Activated naive CD4-positive, alpha-beta T cell treated with anti-CD3 and anti-CD28 coated beads, Interleukin-2, amount 10 ng/mL, durations not matched to agents 7 days and 5 days (primary cell): Measurements from ENCODE around the gene PDE3B.
"Not testable (repeated sequence)": the region's sequence is repeated elsewhere in the genome, so short reads cannot be mapped to it uniquely, and the experiment has no call there.

Experiments
- CTCF ChIA-PET: fragments of 350-600 bp; sonication (Branson Sonifier 250); formaldehyde crosslinking; loops from one replicate; lab custom pipeline; 2021; ENCODE audit warnings: antibody characterized with exemption; lab: Charles Lee
- DNase-seq: peaks from one replicate; pipeline ENCODE4 v3.0.0-alpha.2; 2020
- H3K27ac Mint-ChIP-seq: one replicate; pipeline ENCODE4 v1.8.0; 2021; ENCODE audit warnings: mild to moderate bottlenecking, moderate library complexity, mixed read lengths
- H3K27me3 Mint-ChIP-seq: one replicate; pipeline ENCODE4 v1.8.0; 2021; ENCODE audit warnings: mild to moderate bottlenecking, mixed read lengths
- H3K36me3 Mint-ChIP-seq: one replicate; pipeline ENCODE4 v1.8.0; 2021; ENCODE audit warnings: mixed read lengths
- H3K4me1 Mint-ChIP-seq: one replicate; pipeline ENCODE4 v1.8.0; 2021; ENCODE audit warnings: mixed read lengths
- H3K4me3 Mint-ChIP-seq: one replicate; pipeline ENCODE4 v1.8.0; 2021; ENCODE audit warnings: mild to moderate bottlenecking, moderate library complexity, mixed read lengths
- H3K9me3 Mint-ChIP-seq: one replicate; pipeline ENCODE4 v1.8.0; 2021; ENCODE audit warnings: mixed read lengths

Gene PDE3B

DNA sequence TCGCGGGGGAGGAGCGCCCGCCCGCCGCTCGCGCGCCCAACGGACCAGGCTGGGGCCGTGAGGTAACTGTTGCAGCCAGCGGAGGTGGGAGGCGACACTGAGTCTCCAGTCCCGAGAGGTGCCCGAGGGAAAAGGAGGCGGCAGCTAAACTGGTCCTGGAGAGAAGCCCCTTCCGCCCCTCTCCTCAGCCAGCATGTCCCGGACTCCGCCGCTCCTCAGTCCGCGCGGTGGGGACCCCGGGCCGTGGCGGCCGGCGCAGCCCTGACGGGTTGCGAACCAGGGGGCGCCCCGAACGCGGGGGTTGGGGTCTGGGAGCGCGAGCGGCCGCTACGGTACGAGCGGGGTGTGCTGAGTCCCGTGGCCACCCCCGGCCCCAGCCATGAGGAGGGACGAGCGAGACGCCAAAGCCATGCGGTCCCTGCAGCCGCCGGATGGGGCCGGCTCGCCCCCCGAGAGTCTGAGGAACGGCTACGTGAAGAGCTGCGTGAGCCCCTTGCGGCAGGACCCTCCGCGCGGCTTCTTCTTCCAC is at the start of gene PDE3B:
Gene PDE3B, plus strand, starts transcription at position 108 of the 529 bp plus-strand sequence. Its CDS starts 272 bp downstream, at position 380.
- peak within 1 kb of the TSS; percentile 76 for H3K4me3 Mint-ChIP-seq
- DNase-seq: peak; percentile 88
- H3K27ac Mint-ChIP-seq: peak within 1 kb of the TSS; percentile 89
- peaks cover 45% of the 10 kb centered on the region for H3K4me1 Mint-ChIP-seq
- no peaks in the 10 kb centered on the region for H3K9me3 Mint-ChIP-seq
- CTCF ChIA-PET: interaction anchor here (0.7 to 3.6 kb wide), 7 partner anchors 20 to 264 kb away, joined by 3 to 23 read pairs (median 11); partner anchors contain the start of gene PSMA1
- H3K27me3 Mint-ChIP-seq: no peaks in the 10 kb centered on the region
- peaks cover 57% of the 10 kb centered on the region for H3K36me3 Mint-ChIP-seq

DNA sequence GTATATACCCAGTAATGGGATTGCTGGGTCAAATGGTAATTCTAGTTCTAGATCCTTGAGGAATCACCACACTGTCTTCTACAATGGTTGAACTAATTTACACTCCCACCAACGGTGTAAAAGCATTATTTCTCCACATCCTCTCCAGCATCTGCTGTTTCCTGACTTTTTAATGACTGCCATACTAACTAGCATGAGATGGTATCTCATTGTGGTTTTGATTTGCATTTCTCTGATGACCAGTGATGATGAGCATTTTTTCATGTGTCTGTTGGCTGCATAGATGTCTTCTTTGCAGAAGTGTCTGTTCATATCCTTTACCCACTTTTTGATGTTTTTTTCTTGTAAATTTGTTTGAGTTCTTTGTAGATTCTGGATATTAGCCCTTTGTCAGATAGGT is 48.3 kb upstream of the PDE3B start:
- H3K27me3 Mint-ChIP-seq, H3K4me3 Mint-ChIP-seq, DNase-seq, H3K27ac Mint-ChIP-seq, CTCF ChIA-PET: not testable (repeated sequence)
- Mint-ChIP-seq H3K9me3 (peaks cover 59% of the 10 kb centered on the region), H3K36me3 (peaks cover 84% of the 10 kb centered on the region), H3K4me1 (peaks cover 20% of the 10 kb centered on the region)

DNA sequence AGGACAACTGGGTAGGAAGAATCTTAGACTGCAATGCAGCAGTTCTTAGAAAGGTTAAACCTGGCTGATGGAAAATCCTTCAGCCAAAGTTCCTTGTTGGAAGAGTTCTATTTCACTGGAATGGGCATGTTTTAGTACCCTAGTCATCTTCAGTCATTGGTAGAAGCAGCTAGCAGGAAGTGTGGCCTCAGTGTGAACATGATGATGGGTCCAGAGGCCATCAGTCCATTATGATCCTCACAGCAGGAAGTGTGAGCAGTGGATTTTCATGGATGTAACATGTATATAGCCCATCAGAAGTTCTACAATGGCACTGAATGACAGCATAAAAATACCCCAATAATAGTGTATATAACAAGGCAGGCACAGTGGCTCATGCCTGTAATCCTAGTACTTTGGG is 35.9 kb upstream of the PDE3B start:
- Mint-ChIP-seq H3K27me3 (no peaks in the 10 kb centered on the region), H3K36me3 (peaks cover 74% of the 10 kb centered on the region), H3K4me3 (no peak overlapping the region), H3K27ac (no peak overlapping the region), H3K9me3 (peaks cover 11% of the 10 kb centered on the region), H3K4me1 (peaks cover 14% of the 10 kb centered on the region)
- CTCF ChIA-PET: no interaction called here
- DNase-seq: no peak

DNA sequence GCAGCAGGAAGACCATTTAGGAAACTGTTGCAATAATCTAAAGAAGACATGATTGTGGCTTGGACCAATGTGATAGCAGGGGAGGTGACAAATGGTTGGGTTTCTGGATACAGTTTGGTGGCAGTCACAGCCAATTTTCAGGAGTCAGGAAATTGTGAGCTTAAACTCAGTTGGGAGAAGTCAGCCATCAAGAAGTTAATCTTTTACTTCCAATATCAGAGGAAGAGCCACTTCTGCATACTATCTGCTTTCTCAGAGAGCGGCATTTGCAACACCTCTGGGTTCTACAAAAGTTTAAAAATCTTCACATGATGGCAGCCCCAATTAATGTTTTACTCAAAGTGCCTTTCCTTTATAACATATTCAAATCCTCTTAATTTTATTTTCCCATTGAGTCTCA is 33.7 kb upstream of the PDE3B start:
- Mint-ChIP-seq H3K9me3 (peaks cover 11% of the 10 kb centered on the region), H3K27me3 (no peaks in the 10 kb centered on the region), H3K27ac (peak overlapping the region; percentile 2), H3K4me3 (no peak overlapping the region), H3K36me3 (peaks cover 70% of the 10 kb centered on the region), H3K4me1 (peaks cover 20% of the 10 kb centered on the region)
- CTCF ChIA-PET: no interaction called here
- no peak for DNase-seq

DNA sequence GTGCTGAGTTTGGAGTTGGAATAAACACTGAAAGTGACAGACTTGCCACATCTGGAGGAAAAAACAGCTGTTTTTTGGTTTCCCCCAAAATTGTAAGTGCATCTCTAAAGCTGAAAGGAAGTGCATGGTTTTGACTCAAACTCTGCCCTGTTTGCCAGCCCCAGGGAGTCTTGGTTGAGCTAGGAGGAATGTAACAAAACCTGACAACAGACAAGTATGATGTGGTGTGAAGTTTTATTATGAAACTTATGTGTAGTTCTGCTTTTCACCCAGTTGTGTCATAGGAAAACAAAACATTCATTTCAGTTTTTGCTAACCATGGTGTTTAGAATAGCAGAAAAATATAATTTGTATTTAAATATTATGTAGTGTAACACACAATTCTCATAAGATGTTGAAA is 31.7 kb upstream of the PDE3B start:
- Mint-ChIP-seq H3K27ac (peak overlapping the region; percentile 40), H3K36me3 (peaks cover 67% of the 10 kb centered on the region), H3K27me3 (no peaks in the 10 kb centered on the region), H3K4me3 (no peak overlapping the region), H3K9me3 (peaks cover 4% of the 10 kb centered on the region), H3K4me1 (peaks cover 23% of the 10 kb centered on the region)
- CTCF ChIA-PET: interaction anchor here (1.3 kb wide), 1 partner anchor 11 kb away, joined by 3 read pairs; no protein-coding TSS in a partner anchor
- no peak for DNase-seq

DNA sequence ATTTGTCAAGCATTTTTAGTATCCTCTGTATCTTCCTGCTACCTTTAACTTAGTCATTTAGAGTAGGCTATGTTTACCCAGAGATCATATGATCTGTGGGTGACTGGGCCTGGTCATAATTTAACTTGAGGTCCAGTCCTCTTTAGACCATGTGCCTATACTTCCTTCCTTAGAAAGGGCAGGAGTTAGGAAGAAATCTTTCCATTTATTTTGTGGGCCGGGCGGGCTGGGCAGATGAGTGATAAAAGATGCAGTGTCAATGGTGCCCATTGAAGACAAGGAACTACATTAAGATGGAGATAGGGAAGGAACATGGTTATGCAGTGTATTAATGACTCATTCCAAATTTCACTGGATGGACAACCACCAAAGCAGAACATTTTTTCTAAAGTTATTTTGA is 30.9 kb upstream of the PDE3B start:
- H3K27me3 Mint-ChIP-seq: no peaks in the 10 kb centered on the region
- no peak overlapping the region for H3K27ac Mint-ChIP-seq
- no peak overlapping the region for H3K4me3 Mint-ChIP-seq
- CTCF ChIA-PET: no interaction called here
- peaks cover 1% of the 10 kb centered on the region for H3K9me3 Mint-ChIP-seq
- DNase-seq: no peak
- H3K36me3 Mint-ChIP-seq: peaks cover 65% of the 10 kb centered on the region
- H3K4me1 Mint-ChIP-seq: peaks cover 25% of the 10 kb centered on the region

DNA sequence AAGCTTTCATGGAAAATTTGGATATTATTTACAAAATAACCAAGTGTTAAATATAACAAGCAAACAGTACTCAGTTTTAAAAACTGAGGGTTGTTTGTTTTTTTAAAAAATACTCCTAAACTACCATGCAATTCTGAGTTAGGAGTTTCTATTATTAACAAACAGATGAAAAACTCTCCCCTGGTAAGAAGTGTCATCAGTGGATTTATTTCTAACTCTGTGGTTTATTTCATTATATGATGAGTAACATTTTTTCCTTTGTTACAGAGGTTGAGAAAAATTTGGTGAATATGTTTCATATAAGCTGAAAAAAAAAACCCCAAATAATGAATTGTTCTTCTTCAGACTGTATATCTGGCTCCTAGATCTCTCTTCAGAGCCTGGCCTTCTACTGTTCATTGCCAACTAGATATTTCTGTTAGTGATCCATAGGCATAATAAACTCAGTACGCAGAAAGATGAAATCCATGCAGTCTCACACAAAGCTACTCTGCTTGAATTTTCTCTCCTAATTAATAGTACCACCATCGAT is 29.4 kb upstream of the PDE3B start:
- H3K27ac Mint-ChIP-seq: no peak overlapping the region
- peaks cover 68% of the 10 kb centered on the region for H3K36me3 Mint-ChIP-seq

DNA sequence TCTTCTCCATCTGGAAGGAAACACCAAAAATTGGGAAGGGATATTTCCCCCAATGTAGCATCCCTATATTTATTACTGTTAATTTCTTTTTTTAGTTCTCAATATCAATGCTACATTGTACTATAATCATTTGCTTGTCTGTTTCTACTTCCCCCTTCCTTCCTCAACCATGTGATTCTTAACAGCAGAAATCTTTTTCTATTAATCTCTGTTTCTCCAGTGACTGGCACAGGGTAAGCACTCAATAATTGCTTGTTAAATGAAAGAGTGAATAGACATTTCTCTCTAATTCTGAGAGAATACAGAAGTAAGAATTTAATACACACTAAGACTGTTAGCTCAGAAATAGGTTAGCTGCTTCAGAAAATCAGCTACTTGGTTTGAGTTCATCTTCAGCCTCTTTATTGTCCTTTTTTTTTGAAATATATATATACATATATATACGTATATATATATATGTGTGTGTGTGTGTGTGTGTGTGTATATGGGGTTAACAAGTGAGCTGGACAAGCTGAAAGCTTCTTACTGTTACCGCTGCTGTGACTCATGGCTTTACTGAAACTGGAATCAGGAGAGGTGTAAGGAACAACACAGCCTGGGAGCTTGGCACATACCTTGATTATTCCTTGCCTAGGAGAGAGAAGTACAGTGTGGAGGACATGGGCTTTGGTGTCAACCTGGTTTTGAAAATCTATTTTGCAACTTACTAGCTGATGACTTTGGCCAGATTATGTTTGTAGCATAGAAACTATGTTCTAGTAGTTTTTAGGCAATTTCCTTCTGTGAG is 26.2 kb upstream of the PDE3B start:
- Mint-ChIP-seq H3K9me3 (no peaks in the 10 kb centered on the region), H3K27me3 (no peaks in the 10 kb centered on the region), H3K27ac (no peak overlapping the region), H3K4me1 (peaks cover 16% of the 10 kb centered on the region), H3K36me3 (peaks cover 55% of the 10 kb centered on the region), H3K4me3 (no peak overlapping the region)
- no peak for DNase-seq
- CTCF ChIA-PET: no interaction called here

More for the DNA sequence above, 29.4 kb upstream of the PDE3B start:
- Mint-ChIP-seq H3K9me3 (no peaks in the 10 kb centered on the region), H3K27me3 (no peaks in the 10 kb centered on the region), H3K4me3 (no peak overlapping the region), H3K4me1 (peaks cover 25% of the 10 kb centered on the region)
- no peak for DNase-seq
- CTCF ChIA-PET: no interaction called here

DNA sequence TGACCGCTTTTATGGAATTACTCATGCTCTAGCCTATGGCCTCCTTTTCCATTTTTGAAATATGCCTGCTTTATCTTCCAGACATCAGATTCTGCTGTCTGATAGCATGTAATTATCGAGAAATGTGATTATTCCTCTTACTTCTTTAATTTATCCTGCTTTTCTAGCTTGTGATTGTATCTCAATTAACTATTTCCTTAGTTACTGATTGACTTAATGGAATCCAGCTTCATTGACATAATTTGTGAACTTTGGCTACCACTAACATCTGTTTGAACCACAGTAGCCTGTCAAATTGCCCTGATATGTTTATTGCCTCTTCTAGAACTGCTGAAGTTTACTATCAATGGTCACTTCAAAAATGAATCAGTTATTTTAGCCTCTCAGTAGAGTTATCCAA is 25.5 kb upstream of the PDE3B start:
- CTCF ChIA-PET: no interaction called here
- H3K4me1 Mint-ChIP-seq: peaks cover 19% of the 10 kb centered on the region
- H3K27ac Mint-ChIP-seq: no peak overlapping the region
- H3K9me3 Mint-ChIP-seq: no peaks in the 10 kb centered on the region
- H3K27me3 Mint-ChIP-seq: no peaks in the 10 kb centered on the region
- H3K36me3 Mint-ChIP-seq: peaks cover 58% of the 10 kb centered on the region
- no peak overlapping the region for H3K4me3 Mint-ChIP-seq
- no peak for DNase-seq

DNA sequence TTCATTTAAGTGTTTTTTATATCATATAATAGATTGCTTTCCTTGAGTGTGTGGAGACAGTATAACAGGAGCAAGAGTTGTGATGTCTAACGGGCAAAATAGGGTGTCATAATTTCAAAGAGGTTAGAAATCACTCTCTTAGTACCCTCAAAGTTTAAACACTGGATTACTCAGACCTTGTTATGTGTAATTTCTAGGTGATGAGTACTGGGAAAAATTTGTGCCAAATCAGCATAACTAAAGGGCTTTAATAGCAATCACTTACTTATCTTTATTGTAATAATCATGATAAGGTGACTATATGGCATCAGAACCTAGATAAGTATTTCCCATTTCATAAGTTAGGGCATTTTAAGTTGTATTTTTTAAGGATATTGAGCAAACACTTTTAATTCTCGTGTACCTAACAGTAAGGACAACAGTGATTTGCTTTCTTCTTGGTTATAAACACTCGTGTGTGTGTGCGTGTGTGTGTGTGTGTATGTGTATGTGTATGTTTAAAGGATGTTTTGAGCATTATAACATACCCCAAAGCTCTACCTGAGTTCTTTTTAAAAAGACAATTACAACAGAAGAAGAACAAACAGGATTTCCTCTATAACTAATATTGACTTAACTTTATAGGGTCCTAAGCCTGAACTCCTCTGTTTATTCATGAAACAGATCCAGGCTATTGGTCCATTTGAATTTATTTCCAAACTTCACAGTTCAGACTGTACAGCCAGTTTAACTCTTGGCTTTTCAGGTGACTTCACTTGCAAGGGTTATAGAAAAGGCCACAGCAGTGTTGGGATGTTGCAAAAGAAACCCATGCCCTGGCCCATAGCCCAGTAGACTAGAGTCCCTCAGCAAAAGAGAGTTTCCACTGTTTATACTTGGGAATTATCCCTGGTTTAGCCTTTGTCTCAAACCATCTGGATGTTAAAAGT is 23.7 kb upstream of the PDE3B start:
- Mint-ChIP-seq H3K27ac (no peak overlapping the region), H3K4me3 (no peak overlapping the region), H3K36me3 (peaks cover 68% of the 10 kb centered on the region), H3K27me3 (no peaks in the 10 kb centered on the region), H3K9me3 (peaks cover 5% of the 10 kb centered on the region), H3K4me1 (peaks cover 26% of the 10 kb centered on the region)
- CTCF ChIA-PET: no interaction called here
- no peak for DNase-seq

DNA sequence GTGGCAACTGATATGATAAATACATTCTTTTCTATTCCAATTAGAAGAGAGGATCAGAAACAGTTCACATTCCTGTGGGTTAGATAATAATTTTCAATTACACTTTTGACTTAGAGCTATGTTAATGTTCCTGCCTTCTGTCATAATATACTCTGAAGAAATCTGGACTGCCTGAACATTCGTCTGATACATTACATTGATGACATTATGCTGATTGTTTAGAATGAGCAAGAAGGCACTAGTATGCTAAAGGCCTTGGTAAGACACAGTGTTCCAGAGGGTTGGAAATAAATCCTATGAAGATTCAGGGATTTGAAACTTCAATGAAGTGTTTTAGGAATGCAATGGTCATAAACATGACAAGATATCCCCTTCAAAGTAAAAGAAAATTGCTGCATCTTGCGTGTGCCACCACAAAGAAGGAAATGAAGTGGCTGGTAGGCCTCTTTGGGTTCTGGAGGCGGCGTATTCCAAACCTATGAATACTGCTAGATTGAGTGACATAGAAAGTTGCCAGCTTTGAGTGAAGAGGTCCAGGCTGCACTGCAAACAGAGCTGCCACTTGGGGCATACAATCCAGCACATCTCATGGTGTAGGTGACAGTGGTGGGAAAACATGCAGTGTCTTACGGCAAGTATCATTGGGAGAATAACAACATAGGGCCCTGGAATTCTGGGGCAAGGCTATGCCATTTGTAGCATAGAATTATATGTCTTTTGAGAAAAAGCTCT is 21.2 kb upstream of the PDE3B start:
- H3K4me1 Mint-ChIP-seq: peaks cover 44% of the 10 kb centered on the region
- no peak for DNase-seq
- H3K9me3 Mint-ChIP-seq: peaks cover 10% of the 10 kb centered on the region
- no peak overlapping the region for H3K27ac Mint-ChIP-seq
- CTCF ChIA-PET: interaction anchor here (0.9 to 4.1 kb wide), 6 partner anchors 11 to 285 kb away, joined by 3 to 18 read pairs (median 4); no protein-coding TSS in a partner anchor
- H3K36me3 Mint-ChIP-seq: peaks cover 71% of the 10 kb centered on the region
- H3K4me3 Mint-ChIP-seq: no peak overlapping the region
- no peaks in the 10 kb centered on the region for H3K27me3 Mint-ChIP-seq

DNA sequence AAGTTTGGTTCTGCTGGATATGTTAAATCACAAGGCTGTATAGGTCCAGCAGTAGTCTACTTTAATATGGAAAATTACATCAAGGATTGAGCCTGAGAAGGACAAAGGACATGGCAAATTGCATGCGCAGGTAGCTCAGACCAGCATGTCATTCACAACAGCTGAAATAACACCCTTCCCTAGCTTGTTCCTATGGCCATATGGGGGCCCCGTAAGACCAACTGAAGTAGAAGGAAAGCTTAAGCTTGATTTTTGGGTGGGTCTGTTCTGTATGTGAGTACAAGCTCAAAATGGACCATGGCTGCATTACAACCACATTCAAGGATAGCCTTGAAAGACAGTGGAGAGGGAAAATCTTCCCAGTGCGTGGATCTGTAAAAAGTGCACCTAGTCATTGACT is 20.6 kb upstream of the PDE3B start:
- H3K4me1 Mint-ChIP-seq: peaks cover 47% of the 10 kb centered on the region
- no peak for DNase-seq
- H3K4me3 Mint-ChIP-seq: no peak overlapping the region
- H3K27me3 Mint-ChIP-seq: no peaks in the 10 kb centered on the region
- peaks cover 71% of the 10 kb centered on the region for H3K36me3 Mint-ChIP-seq
- CTCF ChIA-PET: interaction anchor here (0.6 to 4.1 kb wide), 7 partner anchors 12 to 285 kb away, joined by 3 to 18 read pairs (median 3); no protein-coding TSS in a partner anchor
- H3K9me3 Mint-ChIP-seq: peaks cover 14% of the 10 kb centered on the region
- no peak overlapping the region for H3K27ac Mint-ChIP-seq

DNA sequence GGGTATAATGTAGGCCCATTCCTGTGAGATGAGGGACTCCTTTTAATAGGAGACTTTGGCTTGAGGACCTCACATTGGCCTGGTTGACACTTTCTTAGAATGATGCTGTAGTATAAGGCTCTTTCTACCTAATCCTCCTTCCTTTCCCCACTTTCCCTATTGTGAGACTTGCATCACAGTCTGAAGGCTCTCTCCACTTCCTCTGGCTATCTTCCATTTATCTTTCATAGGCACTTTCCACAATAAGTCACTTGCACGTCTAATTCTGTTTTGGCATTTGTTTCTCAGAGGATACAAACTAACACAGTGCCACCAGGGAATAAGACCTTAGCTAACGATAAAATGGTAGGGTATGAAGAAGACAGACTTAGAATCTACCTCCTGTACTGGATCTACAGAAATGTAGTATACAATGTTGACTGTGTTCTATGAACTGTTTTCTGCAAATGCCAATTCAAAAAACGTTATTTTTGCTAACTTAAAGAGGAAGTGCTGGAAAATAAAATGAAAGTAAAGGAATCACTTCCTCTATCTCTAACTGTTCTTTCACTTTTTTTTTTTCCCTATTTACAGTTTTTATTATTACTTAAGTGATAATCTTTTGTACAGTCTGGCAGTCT is 17.9 kb upstream of the PDE3B start:
- Mint-ChIP-seq H3K36me3 (peaks cover 61% of the 10 kb centered on the region), H3K4me1 (peaks cover 47% of the 10 kb centered on the region), H3K9me3 (peaks cover 15% of the 10 kb centered on the region), H3K27ac (peak overlapping the region; percentile 66), H3K27me3 (no peaks in the 10 kb centered on the region), H3K4me3 (peak overlapping the region; percentile 21)
- CTCF ChIA-PET: no interaction called here
- DNase-seq: no peak
